ENCODE results near the gene CD44. TPM values are rescaled to one million over a fixed set of nuclear protein-coding genes. Genes with fewer than 3 reads are reported as not detected.

Gene CD44
- total RNA-seq, 1 experiment from 2014 or later = 6.1 TPM

DNA sequence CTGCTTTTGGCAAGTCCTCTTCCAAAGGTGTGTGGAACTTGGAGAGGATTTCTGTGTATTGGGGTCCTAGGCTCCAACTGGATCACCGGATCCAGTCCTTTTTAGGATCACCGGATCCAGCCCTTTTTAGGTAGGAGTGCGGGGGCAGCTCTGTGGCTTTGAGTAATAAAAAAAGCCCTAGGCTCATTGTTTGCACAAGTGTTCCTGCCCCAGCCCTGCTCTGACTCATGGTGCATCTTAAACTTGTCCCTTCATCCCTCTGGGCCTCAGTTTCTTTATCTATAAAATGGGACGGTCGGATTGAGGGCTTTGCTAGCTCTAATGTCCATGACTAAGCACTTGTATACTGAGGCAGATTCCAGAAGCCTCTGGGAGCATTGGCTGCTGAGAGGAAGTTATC, 22.7 kb upstream of the CD44 start:
- H2BK20ac ChIP-seq (ENCODE audit: low read depth, low read length, poor library complexity, severe bottlenecking) = no peak overlapping the region
- no peak overlapping the region for H3K56ac ChIP-seq (ENCODE audit: insufficient read length, low read depth, low read length)
- no peak overlapping the region for H3K4ac ChIP-seq (ENCODE audit: low read depth, low read length)
- H2AFZ ChIP-seq (ENCODE audit: low read length) = no peak overlapping the region
- peaks cover 25% of the 10 kb centered on the region for H3K27me3 Mint-ChIP-seq (ENCODE audit: low read depth)
- H3K9me3 Mint-ChIP-seq = no peaks in the 10 kb centered on the region
- TF ChIP-seq, protein P1, sequence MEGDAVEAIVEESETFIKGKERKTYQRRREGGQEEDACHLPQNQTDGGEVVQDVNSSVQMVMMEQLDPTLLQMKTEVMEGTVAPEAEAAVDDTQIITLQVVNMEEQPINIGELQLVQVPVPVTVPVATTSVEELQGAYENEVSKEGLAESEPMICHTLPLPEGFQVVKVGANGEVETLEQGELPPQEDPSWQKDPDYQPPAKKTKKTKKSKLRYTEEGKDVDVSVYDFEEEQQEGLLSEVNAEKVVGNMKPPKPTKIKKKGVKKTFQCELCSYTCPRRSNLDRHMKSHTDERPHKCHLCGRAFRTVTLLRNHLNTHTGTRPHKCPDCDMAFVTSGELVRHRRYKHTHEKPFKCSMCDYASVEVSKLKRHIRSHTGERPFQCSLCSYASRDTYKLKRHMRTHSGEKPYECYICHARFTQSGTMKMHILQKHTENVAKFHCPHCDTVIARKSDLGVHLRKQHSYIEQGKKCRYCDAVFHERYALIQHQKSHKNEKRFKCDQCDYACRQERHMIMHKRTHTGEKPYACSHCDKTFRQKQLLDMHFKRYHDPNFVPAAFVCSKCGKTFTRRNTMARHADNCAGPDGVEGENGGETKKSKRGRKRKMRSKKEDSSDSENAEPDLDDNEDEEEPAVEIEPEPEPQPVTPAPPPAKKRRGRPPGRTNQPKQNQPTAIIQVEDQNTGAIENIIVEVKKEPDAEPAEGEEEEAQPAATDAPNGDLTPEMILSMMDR (conservative IDR thresholded peaks at IDR 0.05) = no peak
- H3K23ac ChIP-seq (ENCODE audit: insufficient read length, low read depth, low read length) = no peak overlapping the region
- no peak overlapping the region for H3T11ph ChIP-seq (ENCODE audit: low read length)
- H2BK15ac ChIP-seq (ENCODE audit: low read depth, low read length) = no peak overlapping the region
- no CpG with 5 or more reads among the region's 5 CpGs for WGBS (ENCODE audit: extremely low coverage, insufficient read length, low lambda C conversion rate)
- H2AK5ac ChIP-seq (ENCODE audit: insufficient read length, low read length) = no peak overlapping the region
- H3K23me2 ChIP-seq (ENCODE audit: insufficient read length, low read depth, low read length, poor library complexity, severe bottlenecking) = no peaks in the 10 kb centered on the region
- H3K9ac ChIP-seq (ENCODE audit: extremely low read depth, insufficient read length, low read length) = no peak overlapping the region
- no peak overlapping the region for H4K8ac ChIP-seq (replicated peaks; ENCODE audit: insufficient read length, low read depth, low read length)
- H3K4me1 ChIP-seq (ENCODE audit: insufficient read depth, low read length) = no peaks in the 10 kb centered on the region
- H3K4me1 Mint-ChIP-seq = no peaks in the 10 kb centered on the region
- H4K5ac ChIP-seq (ENCODE audit: insufficient read length, low read depth, low read length) = no peak overlapping the region
- H3K4me3 Mint-ChIP-seq = no peak overlapping the region
- no peaks in the 10 kb centered on the region for H3K79me1 ChIP-seq (ENCODE audit: insufficient read depth, low read depth, low read length, poor library complexity, severe bottlenecking)
- no peaks in the 10 kb centered on the region for H3K27me3 ChIP-seq (ENCODE audit: insufficient read depth, low read length)
- no peaks in the 10 kb centered on the region for H3K36me3 Mint-ChIP-seq (ENCODE audit: insufficient read depth in 1 of 3, low read depth in 3 of 3)
- no peak overlapping the region for H4K91ac ChIP-seq (ENCODE audit: insufficient read length, low read depth, low read length)
- no peak for DNase-seq
- H3K9me3 ChIP-seq (ENCODE audit: control insufficient read depth, low read depth, low read length) = no peaks in the 10 kb centered on the region
- no peak overlapping the region for H2BK5ac ChIP-seq (ENCODE audit: insufficient read length, low read length)
- H3K18ac ChIP-seq (ENCODE audit: insufficient read length, low read depth, low read length) = no peak overlapping the region
- no peak overlapping the region for H3K27ac Mint-ChIP-seq
- no peak overlapping the region for H3K4me2 ChIP-seq (ENCODE audit: insufficient read depth, insufficient read length, low read length)
- no peaks in the 10 kb centered on the region for H3K79me2 ChIP-seq (ENCODE audit: insufficient read depth, low read length)
- H4K20me1 ChIP-seq (ENCODE audit: control insufficient read depth, insufficient read depth, insufficient read length) = no peaks in the 10 kb centered on the region
- no peak overlapping the region for H2BK120ac ChIP-seq (ENCODE audit: low read depth, low read length, poor library complexity, severe bottlenecking)
- H3K14ac ChIP-seq (ENCODE audit: insufficient read depth, low read length) = no peak overlapping the region
- no peak overlapping the region for H3K27ac ChIP-seq (ENCODE audit: insufficient read length, low read depth, low read length)
- H2BK12ac ChIP-seq (ENCODE audit: insufficient read length, low read depth, low read length) = no peak overlapping the region
